ENCODE results near the gene TMEM145.

GRCh38 chr19:42288387-42288786 is 24.7 kb upstream of the TMEM145 start:
- no peak for TF ChIP-seq EP300 (IDR thresholded peaks at IDR 0.05)
- no peak for TF ChIP-seq CTCF (IDR thresholded peaks at IDR 0.05)
